HepG2 (cell line): ENCODE results near the gene NDUFB7. TPM values are rescaled to one million over a fixed set of nuclear protein-coding genes. Genes with fewer than 3 reads are reported as not detected.

Source experiments
- AHDC1 ChIP-seq: sonication (generic); formaldehyde crosslinking; IDR thresholded peaks from 2 replicates; pipeline ENCODE4 v1.5.1; 2020; ENCODE audit warnings: mild to moderate bottlenecking, missing genetic modification reagents, borderline replicate concordance
- ATRX ChIP-seq: sonication (generic); formaldehyde crosslinking; IDR thresholded peaks from 2 replicates; pipeline ENCODE4 v1.4.0; 2020; ENCODE audit warnings: missing genetic modification reagents, borderline replicate concordance
- CBX5 ChIP-seq: sonication (generic); formaldehyde crosslinking; IDR thresholded peaks from 2 replicates; pipeline ENCODE4 v1.4.0; 2020; ENCODE audit warnings: missing genetic modification reagents, borderline replicate concordance
- HNRNPK ChIP-seq: fragments of 200-400 bp; formaldehyde crosslinking; IDR thresholded peaks from 2 replicates; pipeline ENCODE4 v1.6.1; 2018; ENCODE audit warnings: low read length, low read depth, moderate library complexity, mild to moderate bottlenecking; ENCODE audit not compliant: poor library complexity, severe bottlenecking
- MZF1 ChIP-seq: sonication (generic); formaldehyde crosslinking; IDR thresholded peaks from 2 replicates; pipeline ENCODE4 v1.8.1; 2023; ENCODE audit warnings: mild to moderate bottlenecking, missing genetic modification reagents, borderline replicate concordance
- NFIB ChIP-seq: sonication (generic); formaldehyde crosslinking; IDR thresholded peaks from 2 replicates; pipeline ENCODE4 v1.9.0; 2021; ENCODE audit warnings: missing genetic modification reagents, mild to moderate bottlenecking, borderline replicate concordance
- NR1H2 ChIP-seq: sonication (generic); formaldehyde crosslinking; IDR thresholded peaks from 2 replicates; pipeline ENCODE4 v1.8.1; 2022; ENCODE audit warnings: low read depth, missing genetic modification reagents, borderline replicate concordance
- PAXIP1 ChIP-seq: sonication (generic); formaldehyde crosslinking; conservative IDR thresholded peaks from 2 replicates; pipeline ENCODE4 v1.4.0; 2020; ENCODE audit warnings: mild to moderate bottlenecking, missing genetic modification reagents, moderate library complexity
- PCBP1 ChIP-seq: fragments of 200-400 bp; formaldehyde crosslinking; IDR thresholded peaks from 2 replicates; pipeline ENCODE4 v1.6.1; 2017; ENCODE audit warnings: mild to moderate bottlenecking, low read depth, low read length, borderline replicate concordance
- TEF ChIP-seq: sonication (generic); formaldehyde crosslinking; IDR thresholded peaks from 2 replicates; pipeline ENCODE4 v1.5.0; 2020; ENCODE audit warnings: missing genetic modification reagents
- TERF1 ChIP-seq: sonication (generic); formaldehyde crosslinking; IDR thresholded peaks from 2 replicates; pipeline ENCODE4 v1.8.0; 2022; ENCODE audit warnings: mild to moderate bottlenecking, missing genetic modification reagents, moderate library complexity
- TFDP1 ChIP-seq: IDR thresholded peaks from 2 replicates; pipeline ENCODE4 v1.6.1; 2016; ENCODE audit warnings: missing compliant biosample characterization, missing genetic modification reagents, borderline replicate concordance
- YEATS4 ChIP-seq: sonication (generic); formaldehyde crosslinking; IDR thresholded peaks from 2 replicates; pipeline ENCODE4 v1.4.0; 2020; ENCODE audit warnings: missing genetic modification reagents, borderline replicate concordance
- polyA plus RNA-seq, 8 experiments: library from polyadenylated mRNA; depleted of rRNA in 3 of 8; stranded (reverse) in 7 of 8; unstranded in 1 of 8; fragments of >200 nt; fragmentation: Illumina TruSeq in 4 of 8; extraction: Trizol in 4 of 8; gene quantifications; 2 replicates each; pipeline versions ENCODE4 v1.2.1 to v1.2.3, GENCODE V29; 2011 to 2016; ENCODE audit warnings: low read depth in 4 of 8, missing spikeins in 1 of 8, mixed read lengths in 1 of 8; ENCODE audit not compliant: insufficient read depth in 1 of 8
- total RNA-seq, 5 experiments: library from RNA; depleted of rRNA; stranded (reverse); fragments of >200 nt; fragmentation: Illumina TruSeq; extraction: Trizol; gene quantifications; 2 replicates each; pipeline ENCODE4 v1.2.3, GENCODE V29; 2016; ENCODE audit warnings: low read depth in 1 of 5

Gene NDUFB7
- total and polyA plus RNA-seq, 2 of the 13 experiments (the other 11 are each of a cell fraction or from before 2014, with no cell fraction given), result 156 to 198 TPM

GRCh38 chr19:14616407-14616806, 44.5 kb upstream of the NDUFB7 start (continued):
- TF ChIP-seq TFDP1 (CRISPR knock-in tag) (no peak), TERF1 (CRISPR knock-in tag) (no peak), PAXIP1 (CRISPR knock-in tag) (peak; percentile 53; the same call in 1 of the 2 replicates), NR1H2 (CRISPR knock-in tag) (no peak), CBX5 (CRISPR knock-in tag) (no peak), TEF (CRISPR knock-in tag) (no peak), NFIB (no peak), YEATS4 (CRISPR knock-in tag) (no peak), ATRX (CRISPR knock-in tag) (no peak), PCBP1 (no peak), AHDC1 (CRISPR knock-in tag) (no peak), MZF1 (CRISPR knock-in tag) (no peak), HNRNPK (no peak)
